ENCODE results near the gene RALGPS1. TPM values are rescaled to one million over a fixed set of nuclear protein-coding genes. Genes with fewer than 3 reads are reported as not detected.

Gene RALGPS1
- polyA plus RNA-seq, 3 donors = 0.60 to 4.6 (median 1.3) TPM

GRCh38 chr9:126880226-126880946, 34.2 kb upstream of the RALGPS1 start:
- WGBS (ENCODE audit: insufficient coverage) = 98% methylated on average over 20 of the region's 23 CpGs
- H3K9ac ChIP-seq (ENCODE audit: insufficient read depth, low read length, poor library complexity, severe bottlenecking) = no peak overlapping the region
- Mint-ChIP-seq H3K27ac (peak overlapping the region in 1 of 7 donors; percentile 59), H3K4me3 (no peak overlapping the region), H3K4me1 (peaks cover 28% of the 10 kb centered on the region), H3K27me3 (ENCODE audit: low read depth in 3 of 3) (no peaks in the 10 kb centered on the region), H3K36me3 (peaks cover 44 to 69% of the 10 kb centered on the region in 2 donors), H3K9me3 (no peaks in the 10 kb centered on the region)
- H3K27ac ChIP-seq (ENCODE audit: low read depth in 1 of 2, low read length in 2 of 2) = no peak overlapping the region
- H3K4me1 ChIP-seq (ENCODE audit: control insufficient read depth in 1 of 2, insufficient read depth in 2 of 2, low read length in 2 of 2) = peaks cover 11 to 17% of the 10 kb centered on the region in 2 donors
- H3K9me3 ChIP-seq (replicated peaks in 1 of 2; ENCODE audit: control insufficient read depth in 1 of 2, insufficient read depth in 1 of 2, low read length in 2 of 2) = no peaks in the 10 kb centered on the region
- H3K36me3 ChIP-seq (replicated peaks in 1 of 2; ENCODE audit: control insufficient read depth in 1 of 2, insufficient read depth in 2 of 2, low read length in 2 of 2) = peaks cover 43 to 72% of the 10 kb centered on the region in 2 donors
- no peak overlapping the region for H2AFZ ChIP-seq (ENCODE audit: insufficient read depth, low read depth, low read length, poor library complexity, severe bottlenecking)
- intact Hi-C loops (cut with micrococcal nuclease) = no loop called here
- peaks cover 98% of the 10 kb centered on the region for H4K20me1 ChIP-seq (ENCODE audit: insufficient read depth, low read length)
- H3K4me3 ChIP-seq (replicated peaks in 1 of 3; ENCODE audit: low read depth in 2 of 3, low read length in 3 of 3) = no peak overlapping the region
- H3K27me3 ChIP-seq (ENCODE audit: control insufficient read depth in 2 of 2, insufficient read depth in 2 of 2, low read length in 2 of 2) = no peaks in the 10 kb centered on the region
- peaks cover 86% of the 10 kb centered on the region for H3K79me2 ChIP-seq (ENCODE audit: insufficient read depth, low read length)
- no peak overlapping the region for H3K4me2 ChIP-seq (replicated peaks; ENCODE audit: extremely low read depth, low read length, poor library complexity, severe bottlenecking)
- no peak for DNase-seq
- no peak for TF ChIP-seq CTCF (IDR thresholded peaks at IDR 0.05)

- no peaks in the 10 kb centered on the region for H3K27me3 Mint-ChIP-seq (ENCODE audit: low read depth in 3 of 3)
- DNase-seq = no peak
- H3K27ac ChIP-seq (ENCODE audit: low read depth in 1 of 2, low read length in 2 of 2) = no peak overlapping the region
- peaks cover 80% of the 10 kb centered on the region for H3K79me2 ChIP-seq (ENCODE audit: insufficient read depth, low read length)
- H3K9me3 Mint-ChIP-seq = no peaks in the 10 kb centered on the region
- no peaks in the 10 kb centered on the region for H3K27me3 ChIP-seq (ENCODE audit: control insufficient read depth in 2 of 2, insufficient read depth in 2 of 2, low read length in 2 of 2)
- peak overlapping the region in 1 of 7 donors; percentile 11 for H3K27ac Mint-ChIP-seq
- peaks cover 48 to 72% of the 10 kb centered on the region in 2 donors for H3K36me3 Mint-ChIP-seq
- H2AFZ ChIP-seq (ENCODE audit: insufficient read depth, low read depth, low read length, poor library complexity, severe bottlenecking) = no peak overlapping the region
- H3K4me2 ChIP-seq (replicated peaks; ENCODE audit: extremely low read depth, low read length, poor library complexity, severe bottlenecking) = no peak overlapping the region
- 94% methylated on average over 2 of the region's 6 CpGs for WGBS (ENCODE audit: insufficient coverage)
- peaks cover 11 to 17% of the 10 kb centered on the region in 2 donors for H3K4me1 ChIP-seq (ENCODE audit: control insufficient read depth in 1 of 2, insufficient read depth in 2 of 2, low read length in 2 of 2)
- intact Hi-C loops (cut with micrococcal nuclease) = no loop called here
- H3K4me1 Mint-ChIP-seq = peaks cover 28% of the 10 kb centered on the region
- no peaks in the 10 kb centered on the region for H3K9me3 ChIP-seq (replicated peaks in 1 of 2; ENCODE audit: control insufficient read depth in 1 of 2, insufficient read depth in 1 of 2, low read length in 2 of 2)
- no peak for TF ChIP-seq CTCF (IDR thresholded peaks at IDR 0.05)
- H3K4me3 ChIP-seq (replicated peaks in 1 of 3; ENCODE audit: low read depth in 2 of 3, low read length in 3 of 3) = no peak overlapping the region
- peaks cover 98% of the 10 kb centered on the region for H4K20me1 ChIP-seq (ENCODE audit: insufficient read depth, low read length)
- H3K9ac ChIP-seq (ENCODE audit: insufficient read depth, low read length, poor library complexity, severe bottlenecking) = no peak overlapping the region
- no peak overlapping the region for H3K4me3 Mint-ChIP-seq
- H3K36me3 ChIP-seq (replicated peaks in 1 of 2; ENCODE audit: control insufficient read depth in 1 of 2, insufficient read depth in 2 of 2, low read length in 2 of 2) = peaks cover 43 to 72% of the 10 kb centered on the region in 2 donors
These were observed 33.6 kb upstream of the RALGPS1 start for GRCh38 chr9:126880947-126881332.

Data from CD14-positive monocyte (primary cell).